GM12891 (cell line): ENCODE data around the gene C4orf46.

Source experiments
- PAX5 ChIP-seq: IDR thresholded peaks from 2 replicates; pipeline ENCODE4 v1.6.1; 2011; ENCODE audit warnings: low read length, moderate library complexity, mild to moderate bottlenecking; ENCODE audit not compliant: insufficient read depth, severe bottlenecking
- POLR2A ChIP-seq: IDR thresholded peaks from 2 replicates; pipeline ENCODE4 v1.6.1; 2011; ENCODE audit warnings: low read depth, low read length, control low read depth
- POLR2AphosphoS5 ChIP-seq: IDR thresholded peaks from 2 replicates; pipeline ENCODE4 v1.6.1; 2011; ENCODE audit warnings: low read depth, low read length, control low read depth
- SPI1 ChIP-seq: IDR thresholded peaks from 2 replicates; pipeline ENCODE4 v1.6.1; 2011; ENCODE audit warnings: low read depth, low read length, control low read depth
- TAF1 ChIP-seq: IDR thresholded peaks from 2 replicates; pipeline ENCODE4 v1.6.1; 2011; ENCODE audit warnings: low read depth, low read length, control low read depth

DNA sequence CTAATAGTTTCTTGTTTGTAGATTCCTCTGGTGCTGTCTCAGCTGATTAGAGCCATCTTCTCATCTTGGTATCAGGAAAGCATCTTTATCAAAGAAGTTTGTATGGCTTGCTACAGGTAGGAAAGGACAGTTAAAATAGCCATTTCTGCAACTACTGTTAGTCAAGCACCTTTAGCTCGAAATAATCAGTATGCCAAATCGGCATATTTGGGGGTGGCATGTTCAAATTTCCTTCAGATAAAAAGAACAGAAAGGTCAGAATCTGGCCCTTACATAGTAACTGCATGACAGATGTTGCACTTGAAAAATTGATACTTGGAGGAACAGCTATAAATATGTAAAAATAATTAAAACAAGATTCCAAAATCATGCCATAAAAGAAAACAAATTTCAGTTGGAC lies 4.8 kb downstream of the C4orf46 start:
- TF ChIP-seq POLR2AphosphoS5 (no peak), TAF1 (no peak), PAX5 (no peak), POLR2A (no peak), SPI1 (no peak)
